Skeletal muscle cell (primary cell): ENCODE data around the gene ANKHD1.

Source experiments
- DNase-seq: peaks from one replicate; pipeline ENCODE4 v3.0.0-alpha.2; 2010; ENCODE audit warnings: low read depth
- H3K4me3 ChIP-seq: 2 replicates; pipeline ENCODE4 v1.5.1; 2011; ENCODE audit warnings: low read depth, mild to moderate bottlenecking, control low read depth, low read length, moderate library complexity

The ANKHD1 gene

GRCh38 chr5:140498591-140498990 lies 97.0 kb downstream of the ANKHD1 start:
- no peak overlapping the region for H3K4me3 ChIP-seq
- DNase-seq: no peak

- no peak overlapping the region for H3K4me3 ChIP-seq
- no peak for DNase-seq
Measured at GRCh38 chr5:140502834-140503233, 101.2 kb downstream of the ANKHD1 start.

GRCh38 chr5:140509898-140510297 lies 108.3 kb downstream of the ANKHD1 start:
- no peak for DNase-seq
- no peak overlapping the region for H3K4me3 ChIP-seq

GRCh38 chr5:140513124-140513523 lies 111.5 kb downstream of the ANKHD1 start:
- no peak overlapping the region for H3K4me3 ChIP-seq
- no peak for DNase-seq

- DNase-seq: no peak
- H3K4me3 ChIP-seq: no peak overlapping the region
Measured at GRCh38 chr5:140524003-140524402, 122.4 kb downstream of the ANKHD1 start.

- no peak for DNase-seq
- H3K4me3 ChIP-seq: no peak overlapping the region
Measured at GRCh38 chr5:140540227-140540626, 138.6 kb downstream of the ANKHD1 start.

- no peak overlapping the region for H3K4me3 ChIP-seq
- DNase-seq: no peak
Measured at GRCh38 chr5:140542972-140543371, 141.3 kb downstream of the ANKHD1 start.

GRCh38 chr5:140544986-140545385 lies 143.4 kb downstream of the ANKHD1 start:
- no peak overlapping the region for H3K4me3 ChIP-seq
- no peak for DNase-seq

GRCh38 chr5:140545606-140546005 lies 144.0 kb downstream of the ANKHD1 start:
- no peak for DNase-seq
- H3K4me3 ChIP-seq: no peak overlapping the region

- H3K4me3 ChIP-seq: peak overlapping the region; percentile 28
Measured at GRCh38 chr5:140546851-140547507, 145.3 kb downstream of the ANKHD1 start.

GRCh38 chr5:140547508-140548299 lies 146.1 kb downstream of the ANKHD1 start, which contains the start of gene EIF4EBP3:
Gene EIF4EBP3 (plus strand): TSS chr5:140547662. CDS start chr5:140547738, 76 bp downstream.
- peak within 1 kb of the TSS; percentile 46 for H3K4me3 ChIP-seq
- DNase-seq: peak; percentile 88

More at GRCh38 chr5:140546851-140547507, 145.3 kb downstream of the ANKHD1 start:
- DNase-seq: no peak

GRCh38 chr5:140548300-140548688 lies 146.7 kb downstream of the ANKHD1 start:
- DNase-seq: no peak
- peak overlapping the region; percentile 46 for H3K4me3 ChIP-seq

- DNase-seq: no peak
- H3K4me3 ChIP-seq: no peak overlapping the region
Measured at GRCh38 chr5:140548791-140549190, 147.2 kb downstream of the ANKHD1 start.

- H3K4me3 ChIP-seq: no peak overlapping the region
- DNase-seq: no peak
Measured at GRCh38 chr5:140549237-140550144, 147.9 kb downstream of the ANKHD1 start.

- no peak for DNase-seq
- no peak overlapping the region for H3K4me3 ChIP-seq
Measured at GRCh38 chr5:140550147-140551079, 148.8 kb downstream of the ANKHD1 start.

GRCh38 chr5:140551872-140552271 lies 150.2 kb downstream of the ANKHD1 start:
- DNase-seq: no peak
- H3K4me3 ChIP-seq: no peak overlapping the region

GRCh38 chr5:140553657-140554056 lies 152.0 kb downstream of the ANKHD1 start:
- H3K4me3 ChIP-seq: no peak overlapping the region
- no peak for DNase-seq

- no peak for DNase-seq
- H3K4me3 ChIP-seq: no peak overlapping the region
Measured at GRCh38 chr5:140554454-140554853, 152.8 kb downstream of the ANKHD1 start.
